Kidney (tissue), 14 donors: ENCODE data around the gene RAG2. TPM values are rescaled to one million over a fixed set of nuclear protein-coding genes. Genes with fewer than 3 reads are reported as not detected.

ENCODE experiments used
- DNase-seq, 5 donors: peaks; one replicate each; pipeline ENCODE4 v3.0.0-alpha.2; 2013 to 2020
- FAIRE-seq: peaks from 2 replicates; lab custom pipeline; 2012; peaks lifted over from hg19 to GRCh38; lab: Jason Lieb, UNC
- H3K27ac ChIP-seq, 2 donors: one replicate each; pipeline ENCODE4 v1.7.0; 2013; ENCODE audit warnings: low read depth in 2 of 2, low read length in 2 of 2, inconsistent platforms in 1 of 2
- H3K27me3 ChIP-seq: one replicate; pipeline ENCODE4 v1.7.1; 2013; ENCODE audit warnings: low read length, inconsistent platforms; ENCODE audit not compliant: control insufficient read depth, insufficient read depth
- H3K36me3 ChIP-seq, 3 donors: one replicate each; pipeline versions ENCODE4 v1.7.0 to v1.7.1; 2013; ENCODE audit warnings: low read length in 3 of 3, control low read depth in 1 of 3, inconsistent platforms in 1 of 3; ENCODE audit not compliant: insufficient read depth in 3 of 3, control insufficient read depth in 2 of 3
- H3K4me1 ChIP-seq, 3 donors: one replicate each; pipeline versions ENCODE4 v1.7.0 to v1.7.1; 2013; ENCODE audit warnings: low read length in 3 of 3, inconsistent platforms in 1 of 3, low read depth in 1 of 3; ENCODE audit not compliant: control insufficient read depth in 2 of 3, insufficient read depth in 2 of 3
- H3K4me3 ChIP-seq, 3 donors: one replicate each; pipeline versions ENCODE4 v1.7.0 to v1.8.1; 2013; ENCODE audit warnings: low read length in 3 of 3, control low read depth in 1 of 3, inconsistent platforms in 1 of 3
- H3K9ac ChIP-seq, 3 donors: one replicate each; pipeline versions ENCODE4 v1.7.0 to v1.7.1; 2013; ENCODE audit warnings: low read length in 3 of 3, control low read depth in 1 of 3, inconsistent platforms in 1 of 3
- H3K9me3 ChIP-seq, 3 donors: one replicate each; pipeline versions ENCODE4 v1.7.0 to v1.7.1; 2013; ENCODE audit warnings: low read length in 3 of 3, control low read depth in 1 of 3, inconsistent platforms in 1 of 3; ENCODE audit not compliant: control insufficient read depth in 2 of 3, insufficient read depth in 1 of 3
- intact Hi-C: fragments of 100-400 bp; cut with DNase I; formaldehyde crosslinking; loops from one replicate; pipeline ENCODE4 v1.11.1; 2022
- polyA plus RNA-seq: library from polyadenylated mRNA; stranded (reverse); fragments of 350-450 nt; fragmentation: Illumina TruSeq; extraction: RNeasy Lipid Tissue Mini Kit (QIAGEN cat#74804); gene quantifications from one replicate; pipeline ENCODE4 v1.2.3, GENCODE V29; 2014; ENCODE audit warnings: low read depth, low replicate concordance; ENCODE audit not compliant: insufficient read depth
- total RNA-seq: library from RNA; stranded (reverse); fragmentation: NEBNext Ultra II Directional; extraction: Animal tissue kit (Norgen Biotek cat#: 25700); gene quantifications from one replicate; pipeline ENCODE4 v1.2.1, GENCODE V29; 2021
- TF ChIP-seq, protein P1 (sequence below): IDR thresholded peaks from 3 replicates; pipeline ENCODE4 v1.5.1; 2012; ENCODE audit warnings: mild to moderate bottlenecking, moderate library complexity, borderline replicate concordance; ENCODE audit not compliant: insufficient read depth; ENCODE audit errors: extremely low read depth
- donor health status: control.
- donor health status: control.
- donor health status: control.
- donor health status: control.
- donor health status: control.
- donor health status: DM: yes; HTN: yes; CAD: no.
- donor health status: Normal renal cell carcinoma (clear cell type).

RAG2 gene
- total and polyA plus RNA-seq, 2 donors from 2014 or later = not detected

DNA sequence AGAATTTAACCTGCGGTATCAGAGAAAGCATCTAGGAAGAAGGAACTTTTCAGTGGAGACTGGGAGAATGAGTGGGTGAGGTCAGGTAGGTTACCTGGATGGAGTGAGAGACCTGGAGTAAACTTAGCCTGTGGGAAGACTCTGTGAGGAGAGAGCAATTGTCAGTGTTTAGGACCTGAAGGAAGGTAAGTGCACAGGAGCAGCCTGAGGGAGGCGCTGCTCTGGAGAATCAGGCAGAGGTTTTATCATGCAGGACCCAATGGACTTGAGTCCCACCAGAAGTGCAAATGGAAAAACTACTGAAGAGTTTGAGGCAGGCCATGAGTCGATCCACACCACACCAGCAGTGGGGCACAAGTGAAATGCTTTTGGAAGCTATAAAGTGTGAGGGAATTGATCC lies 14.4 kb downstream of the RAG2 start:
- no peaks in the 10 kb centered on the region for H3K9me3 ChIP-seq
- intact Hi-C loops = no loop called here
- H3K4me3 ChIP-seq = no peak overlapping the region
- TF ChIP-seq, protein P1, sequence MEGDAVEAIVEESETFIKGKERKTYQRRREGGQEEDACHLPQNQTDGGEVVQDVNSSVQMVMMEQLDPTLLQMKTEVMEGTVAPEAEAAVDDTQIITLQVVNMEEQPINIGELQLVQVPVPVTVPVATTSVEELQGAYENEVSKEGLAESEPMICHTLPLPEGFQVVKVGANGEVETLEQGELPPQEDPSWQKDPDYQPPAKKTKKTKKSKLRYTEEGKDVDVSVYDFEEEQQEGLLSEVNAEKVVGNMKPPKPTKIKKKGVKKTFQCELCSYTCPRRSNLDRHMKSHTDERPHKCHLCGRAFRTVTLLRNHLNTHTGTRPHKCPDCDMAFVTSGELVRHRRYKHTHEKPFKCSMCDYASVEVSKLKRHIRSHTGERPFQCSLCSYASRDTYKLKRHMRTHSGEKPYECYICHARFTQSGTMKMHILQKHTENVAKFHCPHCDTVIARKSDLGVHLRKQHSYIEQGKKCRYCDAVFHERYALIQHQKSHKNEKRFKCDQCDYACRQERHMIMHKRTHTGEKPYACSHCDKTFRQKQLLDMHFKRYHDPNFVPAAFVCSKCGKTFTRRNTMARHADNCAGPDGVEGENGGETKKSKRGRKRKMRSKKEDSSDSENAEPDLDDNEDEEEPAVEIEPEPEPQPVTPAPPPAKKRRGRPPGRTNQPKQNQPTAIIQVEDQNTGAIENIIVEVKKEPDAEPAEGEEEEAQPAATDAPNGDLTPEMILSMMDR = no peak
- DNase-seq (no peak), FAIRE-seq (no peak)
- H3K9ac ChIP-seq = no peak overlapping the region
- no peaks in the 10 kb centered on the region for H3K36me3 ChIP-seq
- no peaks in the 10 kb centered on the region for H3K27me3 ChIP-seq
- H3K27ac ChIP-seq = no peak overlapping the region
- H3K4me1 ChIP-seq = no peaks in the 10 kb centered on the region

DNA sequence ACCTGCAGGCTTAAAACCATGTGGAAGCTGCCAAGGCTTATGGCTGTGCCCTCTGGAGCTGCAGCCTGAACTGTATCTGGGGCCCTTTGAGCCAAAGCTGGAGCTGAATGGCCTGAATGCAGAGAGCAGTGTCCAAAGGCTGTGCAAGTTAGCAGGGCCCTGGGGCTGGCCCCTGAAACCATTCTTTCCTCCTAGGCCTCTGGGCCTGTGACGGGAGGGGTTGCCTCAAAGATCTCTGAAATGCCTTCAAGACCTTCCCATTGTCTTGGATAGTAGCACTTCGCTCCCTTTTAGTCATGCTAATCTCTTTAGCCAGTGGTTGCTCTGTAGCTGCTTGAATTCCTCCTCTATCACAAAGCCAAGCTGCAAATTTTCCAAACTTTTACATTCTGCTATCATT lies 16.5 kb downstream of the RAG2 start:
- Histone ChIP-seq H3K9ac (no peak overlapping the region), H3K4me1 (no peaks in the 10 kb centered on the region), H3K27me3 (no peaks in the 10 kb centered on the region), H3K36me3 (no peaks in the 10 kb centered on the region), H3K9me3 (no peaks in the 10 kb centered on the region), H3K4me3 (no peak overlapping the region), H3K27ac (no peak overlapping the region)
- FAIRE-seq (no peak), DNase-seq (no peak)
- TF ChIP-seq, protein P1 = no peak
- intact Hi-C loops = no loop called here

DNA sequence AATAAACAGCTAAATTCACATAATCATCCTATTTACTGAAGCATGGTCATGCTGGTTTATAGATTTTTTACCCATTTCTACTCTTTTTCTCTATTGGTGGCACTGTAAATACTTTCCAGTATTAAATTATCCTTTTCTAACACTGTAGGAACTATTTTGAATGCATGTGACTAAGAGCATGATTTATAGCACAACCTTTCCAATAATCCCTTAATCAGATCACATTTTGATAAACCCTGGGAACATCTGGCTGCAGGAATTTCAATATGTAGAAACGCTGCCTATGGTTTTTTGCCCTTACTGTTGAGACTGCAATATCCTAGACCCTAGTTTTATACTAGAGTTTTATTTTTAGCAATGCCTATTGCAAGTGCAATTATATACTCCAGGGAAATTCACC lies 19.6 kb downstream of the RAG2 start:
- FAIRE-seq = no peak
- no peak overlapping the region for H3K9ac ChIP-seq
- no peaks in the 10 kb centered on the region for H3K9me3 ChIP-seq
- H3K4me1 ChIP-seq = no peaks in the 10 kb centered on the region
- H3K36me3 ChIP-seq = no peaks in the 10 kb centered on the region
- no peak for DNase-seq
- no peak overlapping the region for H3K4me3 ChIP-seq
- TF ChIP-seq, protein P1 = no peak
- no peak overlapping the region for H3K27ac ChIP-seq
- intact Hi-C loops = no loop called here
- H3K27me3 ChIP-seq = no peaks in the 10 kb centered on the region

DNA sequence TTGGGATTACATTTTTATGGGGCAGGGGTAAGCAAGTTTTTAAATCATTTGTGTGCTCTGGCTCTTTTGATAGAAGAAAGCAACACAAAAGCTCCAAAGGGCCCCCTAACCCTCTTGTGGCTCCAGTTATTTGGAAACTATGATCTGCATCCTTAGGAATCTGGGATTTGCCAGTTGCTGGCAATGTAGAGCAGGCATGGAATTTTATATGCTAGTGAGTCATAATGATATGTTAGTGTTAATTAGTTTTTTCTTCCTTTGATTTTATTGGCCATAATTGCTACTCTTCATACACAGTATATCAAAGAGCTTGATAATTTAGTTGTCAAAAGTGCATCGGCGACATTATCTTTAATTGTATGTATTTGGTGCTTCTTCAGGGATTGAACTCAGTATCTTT lies 20.2 kb downstream of the RAG2 start:
- Histone ChIP-seq H3K9me3 (no peaks in the 10 kb centered on the region), H3K27me3 (no peaks in the 10 kb centered on the region), H3K36me3 (no peaks in the 10 kb centered on the region), H3K4me3 (no peak overlapping the region), H3K9ac (no peak overlapping the region), H3K4me1 (no peaks in the 10 kb centered on the region), H3K27ac (no peak overlapping the region)
- intact Hi-C loops = no loop called here
- no peak for FAIRE-seq
- DNase-seq = no peak
- TF ChIP-seq, protein P1 = no peak
